HepG2 (cell line): Measurements from ENCODE around the gene ZNF581. TPM values are rescaled to one million over a fixed set of nuclear protein-coding genes. Genes with fewer than 3 reads are reported as not detected.
A peak's percentile ranks its signal among the peaks of the same experiment; 100 is the strongest.

ENCODE experiments used
- ATAC-seq: fragments of 200-7000 bp; cut with Tn5 transposase; 3 replicates; pipeline ENCODE4 v1.9.1; 2020; ENCODE audit warnings: mild to moderate bottlenecking, moderate library complexity
- BruUV-seq: library from RNA; stranded (reverse); fragments of 400-500 nt; replicated peaks from 2 replicates; lab custom pipeline; 2021; lab: Mats Ljungman, UMichigan
- CTCF ChIA-PET: fragments of 300-600 bp; formaldehyde crosslinking; extraction: SDS; loops from one replicate; lab custom pipeline; 2021; ENCODE audit warnings: low total read pairs, inconsistent platforms, low intra/inter-chr PET ratio; lab: Yijun Ruan, JAX
- POLR2A ChIA-PET: fragments of 350-600 bp; sonication (Branson Sonifier 250); formaldehyde crosslinking; loops from one replicate; lab custom pipeline; 2020; ENCODE audit warnings: antibody characterized with exemption, inconsistent platforms; lab: Yijun Ruan, JAX
- DNase-seq: peaks from one replicate; pipeline ENCODE4 v3.0.0-alpha.2; 2015; ENCODE audit warnings: low spot score
- FAIRE-seq: peaks from 3 replicates; lab custom pipeline; 2011; peaks lifted over from hg19 to GRCh38; lab: Jason Lieb, UNC
- H2AFZ ChIP-seq: one replicate; pipeline ENCODE4 v1.6.1; 2011; ENCODE audit warnings: low read length, inconsistent platforms
- H3K27ac ChIP-seq: fragments of 300-600 bp; 3 replicates; pipeline ENCODE4 v1.8.0; 2011; ENCODE audit warnings: mixed run types, mild to moderate bottlenecking, mixed read lengths, low read length, inconsistent platforms; ENCODE audit not compliant: insufficient read depth; ENCODE audit errors: extremely low read length
- H3K27me3 ChIP-seq, 2 experiments: fragments of 200-600 bp in 1 of 2; 2 replicates in 1 of 2; 3 replicates in 1 of 2; pipeline versions ENCODE4 v1.6.0 to v1.8.0; 2011; ENCODE audit warnings: low read length in 2 of 2, mild to moderate bottlenecking in 2 of 2, moderate library complexity in 2 of 2, inconsistent platforms in 1 of 2; ENCODE audit not compliant: insufficient read depth in 2 of 2, control insufficient read depth in 1 of 2
- H3K36me3 ChIP-seq, 2 experiments: fragments of 200-600 bp in 1 of 2; replicated peaks in 1 of 2; 2 replicates in 1 of 2; 3 replicates in 1 of 2; pipeline versions ENCODE4 v1.5.1 to v1.8.0; 2011; ENCODE audit warnings: low read length in 2 of 2, inconsistent platforms in 1 of 2; ENCODE audit not compliant: insufficient read depth in 2 of 2, control insufficient read depth in 1 of 2
- H3K4me1 ChIP-seq: 2 replicates; pipeline ENCODE4 v1.5.1; 2012; ENCODE audit warnings: low read length, inconsistent platforms; ENCODE audit not compliant: insufficient read depth
- H3K4me2 ChIP-seq: 2 replicates; pipeline ENCODE4 v1.6.0; 2011; ENCODE audit warnings: low read depth, low read length, inconsistent platforms
- H3K4me3 ChIP-seq, 3 experiments: fragments of 200-600 bp in 1 of 3; sonication (generic), shearing (Covaris generic) in 1 of 3; replicated peaks in 1 of 3; 2 replicates each; pipeline ENCODE4 v1.5.1; 2011 to 2016; ENCODE audit warnings: low read length in 3 of 3, inconsistent platforms in 2 of 3, low read depth in 2 of 3, mild to moderate bottlenecking in 2 of 3, control low read depth in 1 of 3, mixed read lengths in 1 of 3; ENCODE audit not compliant: insufficient read depth in 1 of 3
- H3K79me2 ChIP-seq: one replicate; pipeline ENCODE4 v1.6.1; 2011; ENCODE audit warnings: low read length, inconsistent platforms; ENCODE audit not compliant: insufficient read depth
- H3K9ac ChIP-seq: 2 replicates; pipeline ENCODE4 v1.6.0; 2011; ENCODE audit warnings: mild to moderate bottlenecking, low read depth, low read length, inconsistent platforms; ENCODE audit not compliant: insufficient read depth
- H3K9me3 ChIP-seq: 2 replicates; pipeline ENCODE4 v1.5.1; 2012; ENCODE audit warnings: mild to moderate bottlenecking, low read length
- H4K20me1 ChIP-seq: 2 replicates; pipeline ENCODE4 v1.6.0; 2011; ENCODE audit warnings: inconsistent platforms, mild to moderate bottlenecking, low read length, moderate library complexity; ENCODE audit not compliant: insufficient read depth
- AGO2 ChIP-seq: fragments of 200-400 bp; formaldehyde crosslinking; optimal IDR thresholded peaks from 2 replicates; pipeline ENCODE3; 2017; ENCODE audit warnings: mild to moderate bottlenecking, low read depth, low read length, moderate library complexity
- CCDC6 ChIP-seq: sonication (generic); formaldehyde crosslinking; IDR thresholded peaks from 2 replicates; pipeline ENCODE4 v1.8.1; 2022; ENCODE audit warnings: mild to moderate bottlenecking, missing genetic modification reagents, moderate library complexity
- DMAP1 ChIP-seq: IDR thresholded peaks from 2 replicates; pipeline ENCODE4 v1.6.1; 2016
- GTF3A ChIP-seq: sonication (generic); formaldehyde crosslinking; conservative IDR thresholded peaks from 2 replicates; pipeline ENCODE4 v1.4.0; 2020; ENCODE audit warnings: mild to moderate bottlenecking, missing genetic modification reagents
- HNRNPL ChIP-seq: fragments of 200-400 bp; formaldehyde crosslinking; IDR thresholded peaks from 2 replicates; pipeline ENCODE4 v1.6.1; 2017; ENCODE audit warnings: mild to moderate bottlenecking, low read depth, low read length
- NCOR1 ChIP-seq: fragments of 200-600 bp; sonication (generic); IDR thresholded peaks from 2 replicates; pipeline ENCODE4 v1.7.0; 2017; ENCODE audit warnings: antibody characterized with exemption, low read length, borderline replicate concordance
- NR1H2 ChIP-seq: sonication (generic); formaldehyde crosslinking; IDR thresholded peaks from 2 replicates; pipeline ENCODE4 v1.8.1; 2022; ENCODE audit warnings: low read depth, missing genetic modification reagents, borderline replicate concordance
- POLR2A ChIP-seq, 2 experiments: IDR thresholded peaks; 2 replicates each; pipeline ENCODE4 v1.6.1; 2011; ENCODE audit warnings: low read depth in 2 of 2, low read length in 2 of 2, mild to moderate bottlenecking in 1 of 2, moderate library complexity in 1 of 2; ENCODE audit not compliant: insufficient read depth in 1 of 2
- RBFOX2 ChIP-seq: fragments of 200-400 bp; formaldehyde crosslinking; IDR thresholded peaks from 2 replicates; pipeline ENCODE4 v1.6.1; 2017; ENCODE audit warnings: low read depth, mild to moderate bottlenecking, low read length
- ZNF24 ChIP-seq: fragments of 450-650 bp; IDR thresholded peaks from 2 replicates; pipeline ENCODE4 v1.6.1; 2017; ENCODE audit warnings: antibody characterized with exemption, mild to moderate bottlenecking
- ZNF552 ChIP-seq: sonication (generic); formaldehyde crosslinking; IDR thresholded peaks from 2 replicates; pipeline ENCODE4 v1.9.0; 2022; ENCODE audit warnings: missing genetic modification reagents, mild to moderate bottlenecking, borderline replicate concordance
- WGBS: methylation state at CpG from one replicate; pipeline ENCODE4 v1.1.6; 2017; ENCODE audit warnings: low lambda C conversion rate; 5-methylcytosine and 5-hydroxymethylcytosine counted together
- in situ Hi-C: cut with HindIII; loops from 2 replicates; pipeline ENCODE4 v1.10.0; 2017; ENCODE audit warnings: low pct_unique_long_range_greater_than_20kb; ENCODE audit not compliant: extremely low pct_ligation_motif_present
- intact Hi-C: fragments of 100-400 bp; cut with micrococcal nuclease; formaldehyde crosslinking; loops from one replicate; pipeline ENCODE4 v1.10.0; 2022; ENCODE audit not compliant: unreplicated experiment
- polyA plus RNA-seq, 8 experiments: library from polyadenylated mRNA; depleted of rRNA in 3 of 8; stranded (reverse) in 7 of 8; unstranded in 1 of 8; fragments of >200 nt; fragmentation: Illumina TruSeq in 4 of 8; extraction: Trizol in 4 of 8; gene quantifications; 2 replicates each; pipeline versions ENCODE4 v1.2.1 to v1.2.3, GENCODE V29; 2011 to 2016; ENCODE audit warnings: low read depth in 4 of 8, missing spikeins in 1 of 8, mixed read lengths in 1 of 8; ENCODE audit not compliant: insufficient read depth in 1 of 8
- total RNA-seq, 5 experiments: library from RNA; depleted of rRNA; stranded (reverse); fragments of >200 nt; fragmentation: Illumina TruSeq; extraction: Trizol; gene quantifications; 2 replicates each; pipeline ENCODE4 v1.2.3, GENCODE V29; 2016; ENCODE audit warnings: low read depth in 1 of 5

The ZNF581 gene
- total and polyA plus RNA-seq, 2 of the 13 experiments (the other 11 are each of a cell fraction or from before 2014, with no cell fraction given), result 19.6 to 49.5 TPM

GRCh38 chr19:55670280-55671053 is 27.0 kb downstream of the ZNF581 start:
- ChIA-PET CTCF (interaction anchor here (1.4 kb wide), 1 partner anchor 17 kb away, joined by 7 read pairs; no protein-coding TSS in a partner anchor), POLR2A (interaction anchor here (1.4 to 2.0 kb wide), 3 partner anchors 13 to 16 kb away, joined by 9 to 14 read pairs (median 10); partner anchors contain the start of gene U2AF2)
- peaks cover 54% of the 10 kb centered on the region for H4K20me1 ChIP-seq
- no peak overlapping the region for H3K4me3 ChIP-seq
- 91% methylated on average over 23 of the region's 23 CpGs for WGBS
- H3K36me3 ChIP-seq, result peaks cover 42 to 62% of the 10 kb centered on the region in 2 experiments; a peak in 4 of 5 replicates
- no TSS peak for BruUV-seq
- no peak overlapping the region for H3K9ac ChIP-seq
- no peak for FAIRE-seq
- H3K27ac ChIP-seq, result no peak overlapping the region
- no peak overlapping the region for H3K4me2 ChIP-seq
- no peak for DNase-seq
- no peaks in the 10 kb centered on the region; a peak in 1 of 5 replicates for H3K27me3 ChIP-seq
- peak; percentile 20; the same call in 2 of the 3 replicates for ATAC-seq
- no peaks in the 10 kb centered on the region for H3K9me3 ChIP-seq
- no peak for TF ChIP-seq NCOR1
- no peak for TF ChIP-seq DMAP1 (CRISPR knock-in tag)
- peak; percentile 78 for TF ChIP-seq AGO2
- TF ChIP-seq NR1H2 (CRISPR knock-in tag), result no peak
- no peak for TF ChIP-seq ZNF24
- no peak for TF ChIP-seq CCDC6 (CRISPR knock-in tag)
- TF ChIP-seq RBFOX2, result peak; percentile 75
- TF ChIP-seq ZNF552 (CRISPR knock-in tag), result no peak
- TF ChIP-seq HNRNPL, result no peak
- peak in 1 of 2 experiments; percentile 34; a peak in 2 of 4 replicates for TF ChIP-seq POLR2A (IDR thresholded peaks at IDR 0.05; ENCODE audit: insufficient read depth in 1 of 2, low read depth in 2 of 2, low read length in 2 of 2)
- TF ChIP-seq GTF3A, result no peak
- in situ Hi-C loops (no loop called here), intact Hi-C loops (no loop called here)
- H3K4me1 ChIP-seq, result peaks cover 23% of the 10 kb centered on the region
- peaks cover 57% of the 10 kb centered on the region for H3K79me2 ChIP-seq
- no peak overlapping the region for H2AFZ ChIP-seq
